Left colon (tissue), 2 donors: ENCODE data around the gene CFB. TPM values are rescaled to one million over a fixed set of nuclear protein-coding genes. Genes with fewer than 3 reads are reported as not detected.

ENCODE experiments used
- ATAC-seq: fragments of 200-7000 bp; cut with Tn5 transposase; one replicate; pipeline ENCODE4 v1.9.1; 2020; ENCODE audit warnings: mild to moderate bottlenecking, moderate library complexity
- DNase-seq, 2 donors: peaks; one replicate each; pipeline ENCODE4 v3.0.0-alpha.2; 2020
- intact Hi-C, 2 donors: fragments of 100-400 bp; cut with DNase I in 1 of 2; cut with micrococcal nuclease in 1 of 2; formaldehyde crosslinking; loops; one replicate each; pipeline versions ENCODE4 v1.11.2 to v1.14.0; 2022; cut with DNase I, micrococcal nuclease
- total RNA-seq, 2 donors: library from RNA; stranded (reverse); fragmentation: NEBNext Ultra II Directional; extraction: Animal tissue kit (Norgen Biotek cat#: 25700); gene quantifications; one replicate each; pipeline ENCODE4 v1.2.1, GENCODE V29; 2021
- donor health status: DM: no; HTN: no; CAD: no.
- donor health status: DM: yes; HTN: yes; CAD: no.

CFB gene
- total RNA-seq, 2 donors from 2014 or later: 22.2 to 58.8 TPM

DNA sequence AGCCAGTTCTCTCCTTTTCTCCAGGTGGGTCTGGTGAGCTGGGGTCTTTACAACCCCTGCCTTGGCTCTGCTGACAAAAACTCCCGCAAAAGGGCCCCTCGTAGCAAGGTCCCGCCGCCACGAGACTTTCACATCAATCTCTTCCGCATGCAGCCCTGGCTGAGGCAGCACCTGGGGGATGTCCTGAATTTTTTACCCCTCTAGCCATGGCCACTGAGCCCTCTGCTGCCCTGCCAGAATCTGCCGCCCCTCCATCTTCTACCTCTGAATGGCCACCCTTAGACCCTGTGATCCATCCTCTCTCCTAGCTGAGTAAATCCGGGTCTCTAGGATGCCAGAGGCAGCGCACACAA, 765 bp upstream of the CFB start:
- ATAC-seq (no peak), DNase-seq (no peak)
- intact Hi-C loops: no loop called here

DNA sequence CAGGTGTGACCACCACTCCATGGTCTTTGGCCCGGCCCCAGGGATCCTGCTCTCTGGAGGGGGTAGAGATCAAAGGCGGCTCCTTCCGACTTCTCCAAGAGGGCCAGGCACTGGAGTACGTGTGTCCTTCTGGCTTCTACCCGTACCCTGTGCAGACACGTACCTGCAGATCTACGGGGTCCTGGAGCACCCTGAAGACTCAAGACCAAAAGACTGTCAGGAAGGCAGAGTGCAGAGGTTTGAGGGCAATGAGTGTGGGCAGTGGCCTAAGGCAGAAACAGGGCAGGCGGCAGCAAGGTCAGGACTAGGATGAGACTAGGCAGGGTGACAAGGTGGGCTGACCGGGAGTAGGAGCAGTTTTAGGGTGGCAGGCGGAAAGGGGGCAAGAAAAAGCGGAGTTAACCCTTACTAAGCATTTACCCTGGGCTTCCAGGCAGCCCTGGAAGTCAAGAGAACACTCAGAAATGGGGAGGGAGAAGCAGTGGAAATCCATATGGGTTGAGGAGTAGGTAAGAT, 533 bp downstream of the CFB start:
- DNase-seq (no peak), ATAC-seq (no peak)
- intact Hi-C loops: no loop called here

DNA sequence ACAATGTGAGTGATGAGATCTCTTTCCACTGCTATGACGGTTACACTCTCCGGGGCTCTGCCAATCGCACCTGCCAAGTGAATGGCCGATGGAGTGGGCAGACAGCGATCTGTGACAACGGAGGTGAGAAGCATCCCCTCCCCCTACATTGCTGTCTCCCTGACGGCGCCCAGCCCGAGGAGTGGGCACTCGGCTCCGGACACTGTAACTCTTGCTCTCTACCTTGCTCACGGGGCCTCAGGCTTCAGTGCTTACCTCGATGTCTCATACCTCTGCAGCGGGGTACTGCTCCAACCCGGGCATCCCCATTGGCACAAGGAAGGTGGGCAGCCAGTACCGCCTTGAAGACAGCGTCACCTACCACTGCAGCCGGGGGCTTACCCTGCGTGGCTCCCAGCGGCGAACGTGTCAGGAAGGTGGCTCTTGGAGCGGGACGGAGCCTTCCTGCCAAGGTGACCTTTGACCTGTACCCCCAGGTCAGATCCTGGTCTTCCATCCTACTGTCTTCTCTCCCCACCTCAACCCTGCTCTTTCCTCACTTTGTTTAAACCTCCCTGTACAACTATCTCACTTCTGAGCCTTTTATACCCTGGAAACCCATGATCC, 1.3 kb downstream of the CFB start:
- intact Hi-C loops: no loop called here
- ATAC-seq: no peak

DNA sequence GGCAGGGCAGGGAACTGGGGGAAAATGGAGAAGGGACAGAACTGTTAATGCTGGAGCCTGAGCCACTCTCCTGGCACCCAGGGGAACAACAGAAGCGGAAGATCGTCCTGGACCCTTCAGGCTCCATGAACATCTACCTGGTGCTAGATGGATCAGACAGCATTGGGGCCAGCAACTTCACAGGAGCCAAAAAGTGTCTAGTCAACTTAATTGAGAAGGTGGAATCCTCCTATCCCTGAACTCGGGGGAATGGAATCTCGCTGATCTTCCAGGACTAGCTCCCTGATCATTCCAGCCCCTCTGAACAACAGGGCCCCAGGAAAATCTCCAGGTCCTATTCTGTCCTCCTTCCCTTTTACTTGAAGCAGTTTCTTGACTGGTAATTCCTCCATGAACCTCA, 2.0 kb downstream of the CFB start:
- ATAC-seq (no peak), DNase-seq (no peak)
- intact Hi-C loops: no loop called here

More for the DNA sequence above, 1.3 kb downstream of the CFB start:
- DNase-seq: no peak

DNA sequence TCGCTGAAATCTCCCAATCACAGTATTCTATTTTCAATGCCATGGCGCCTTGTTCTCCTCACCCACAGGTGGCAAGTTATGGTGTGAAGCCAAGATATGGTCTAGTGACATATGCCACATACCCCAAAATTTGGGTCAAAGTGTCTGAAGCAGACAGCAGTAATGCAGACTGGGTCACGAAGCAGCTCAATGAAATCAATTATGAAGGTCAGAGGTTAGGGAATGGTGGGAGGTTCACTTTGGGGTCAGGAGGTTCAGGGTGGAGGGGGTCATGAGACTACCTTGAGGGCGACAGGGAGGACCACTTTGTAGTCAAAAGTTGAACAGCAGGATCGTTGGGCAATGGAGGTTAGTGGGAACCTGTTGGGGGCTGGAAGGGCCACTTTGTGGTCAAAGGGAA, 2.4 kb downstream of the CFB start:
- no peak for DNase-seq
- ATAC-seq: no peak
- intact Hi-C loops: no loop called here

DNA sequence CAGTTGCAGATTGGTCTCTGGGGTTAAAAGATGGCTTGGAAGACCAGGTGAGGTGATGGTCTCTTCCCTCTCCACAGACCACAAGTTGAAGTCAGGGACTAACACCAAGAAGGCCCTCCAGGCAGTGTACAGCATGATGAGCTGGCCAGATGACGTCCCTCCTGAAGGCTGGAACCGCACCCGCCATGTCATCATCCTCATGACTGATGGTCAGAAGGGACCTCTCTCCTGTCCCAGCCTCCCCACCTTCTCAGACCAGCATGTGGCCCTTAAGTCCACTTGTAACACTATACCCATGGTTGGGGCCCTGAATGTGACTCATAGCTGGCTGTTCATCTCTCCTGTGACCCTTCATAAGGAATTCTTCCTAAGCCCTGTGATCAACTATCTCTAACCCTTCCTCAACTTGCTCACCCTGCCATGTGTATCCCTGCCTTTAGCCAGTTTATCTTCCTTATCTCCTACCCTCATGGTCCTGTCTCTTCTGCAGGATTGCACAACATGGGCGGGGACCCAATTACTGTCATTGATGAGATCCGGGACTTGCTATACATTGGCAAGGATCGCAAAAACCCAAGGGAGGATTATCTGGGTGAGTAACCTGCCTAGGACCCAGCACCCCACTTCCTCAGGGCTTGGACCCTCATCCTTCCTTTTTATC, 3.0 kb downstream of the CFB start:
- intact Hi-C loops: no loop called here
- no peak for ATAC-seq
- DNase-seq: no peak

DNA sequence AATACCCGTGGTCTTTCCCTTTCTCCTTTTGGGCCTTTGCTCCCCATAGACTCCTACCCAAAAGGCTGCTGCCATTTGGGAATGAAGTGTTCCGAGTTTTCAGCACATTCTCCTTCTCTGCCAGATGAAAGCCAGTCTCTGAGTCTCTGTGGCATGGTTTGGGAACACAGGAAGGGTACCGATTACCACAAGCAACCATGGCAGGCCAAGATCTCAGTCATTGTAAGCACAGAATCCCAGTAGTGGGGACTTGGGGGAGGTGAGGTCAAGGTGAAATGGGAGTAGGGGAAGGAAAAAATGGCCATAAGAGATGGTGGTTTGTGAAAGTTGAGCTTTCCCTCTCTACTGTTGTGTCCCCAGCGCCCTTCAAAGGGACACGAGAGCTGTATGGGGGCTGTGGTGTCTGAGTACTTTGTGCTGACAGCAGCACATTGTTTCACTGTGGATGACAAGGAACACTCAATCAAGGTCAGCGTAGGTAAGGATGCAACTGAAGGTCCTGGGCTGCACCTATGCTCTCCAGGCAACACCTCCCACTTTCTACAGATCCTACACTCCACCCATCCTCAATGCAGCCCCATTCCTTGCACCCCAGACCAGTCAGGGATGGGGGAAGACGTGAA, 4.1 kb downstream of the CFB start:
- DNase-seq (no peak), ATAC-seq (no peak)
- intact Hi-C loops: no loop called here

DNA sequence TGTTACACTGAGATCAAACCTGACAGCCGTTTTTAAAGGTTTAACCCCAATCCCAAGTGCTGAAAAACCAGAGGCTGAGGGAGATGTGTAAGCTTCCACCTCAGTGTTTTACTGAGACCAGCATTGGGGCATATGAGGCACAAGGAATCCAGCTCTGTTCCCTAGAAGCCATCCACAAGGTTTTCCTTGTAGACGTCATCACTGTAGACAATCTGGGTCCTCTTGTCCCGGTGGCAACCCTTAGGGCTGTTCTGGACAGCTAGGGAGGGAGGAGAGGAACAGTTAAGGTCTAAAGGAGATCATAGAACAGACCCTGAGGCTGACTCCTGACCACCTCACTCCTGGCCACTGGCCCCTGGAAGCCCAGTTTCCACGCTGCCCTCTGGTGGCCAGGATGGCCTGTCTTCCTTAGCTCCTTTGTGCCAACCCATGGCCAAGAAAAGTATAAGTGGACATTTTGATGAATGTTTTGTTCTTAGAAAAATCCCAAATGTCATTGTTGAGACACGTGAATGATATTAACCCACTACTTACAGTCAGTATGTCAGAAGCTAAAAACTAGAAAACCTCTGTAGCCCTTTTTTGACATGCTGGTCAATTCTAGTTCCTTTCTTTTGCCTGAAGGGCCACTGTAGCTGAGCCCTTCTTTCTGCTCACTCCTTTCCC, 6.4 kb downstream of the CFB start:
- DNase-seq (peak in 1 of 2 donors; percentile 76), ATAC-seq (peak; percentile 77)
- intact Hi-C loops: no loop called here

DNA sequence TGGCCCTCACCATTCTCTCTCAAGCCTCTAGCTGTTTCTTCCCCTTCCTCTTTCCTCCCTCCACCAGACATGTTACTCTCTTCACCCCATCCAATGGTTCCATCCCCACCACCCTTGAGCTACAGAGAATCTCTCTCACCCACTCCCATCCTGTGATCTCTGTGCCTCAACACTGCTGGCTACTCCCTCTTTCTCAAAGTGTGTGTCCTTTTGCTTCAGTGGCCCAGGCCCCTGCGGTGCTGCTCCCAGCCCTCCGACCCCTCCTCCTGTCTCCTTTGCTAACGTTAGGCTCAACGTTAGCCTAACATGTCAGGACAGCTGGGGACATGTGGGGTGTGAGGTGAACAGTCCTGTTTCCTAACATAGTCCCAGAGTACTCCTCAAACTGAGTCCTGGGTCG, 7.0 kb downstream of the CFB start:
- intact Hi-C loops: no loop called here
- DNase-seq (no peak), ATAC-seq (no peak)

DNA sequence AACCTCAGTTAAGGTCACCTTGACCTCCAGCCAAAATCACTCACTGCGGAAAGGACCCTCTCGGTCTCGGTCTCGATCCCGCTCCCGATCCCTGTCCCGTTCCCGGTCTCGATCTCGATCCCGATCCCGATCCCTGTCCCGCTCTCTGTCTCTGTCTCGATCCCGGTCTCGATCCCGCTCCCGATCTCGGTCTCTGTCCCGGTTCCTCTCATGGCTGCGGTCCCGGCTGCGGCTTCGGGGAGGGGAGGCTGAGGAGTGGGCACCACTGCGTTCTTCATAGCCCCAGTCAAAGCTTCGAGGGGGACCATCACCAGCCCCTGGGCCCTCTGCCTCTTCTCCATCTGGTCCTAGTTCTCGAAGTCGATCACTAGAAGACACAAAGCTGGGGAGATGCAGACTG, 8.6 kb downstream of the CFB start:
- DNase-seq: no peak
- intact Hi-C loops: no loop called here
- ATAC-seq: no peak

DNA sequence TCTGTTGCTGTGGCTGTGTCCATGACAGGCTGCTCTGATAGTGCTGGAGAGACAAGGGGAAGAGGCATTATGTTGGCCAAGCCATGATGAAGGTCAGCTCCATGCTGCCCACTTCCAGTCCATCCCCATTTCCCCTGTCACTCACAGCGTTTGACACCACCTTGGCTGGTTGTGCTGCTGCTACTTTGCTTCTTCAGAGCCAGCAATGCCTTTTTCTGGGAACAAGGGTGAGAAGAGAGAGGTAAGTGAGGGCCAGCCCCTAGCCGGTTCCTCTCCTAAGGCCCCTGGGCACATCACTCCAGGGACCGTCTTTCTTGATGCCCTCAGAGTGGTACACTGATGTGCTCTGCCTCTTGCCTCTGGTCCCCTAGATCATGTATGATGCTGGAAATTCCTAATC, 10.9 kb downstream of the CFB start:
- ATAC-seq (no peak), DNase-seq (no peak)
- intact Hi-C loops: no loop called here

DNA sequence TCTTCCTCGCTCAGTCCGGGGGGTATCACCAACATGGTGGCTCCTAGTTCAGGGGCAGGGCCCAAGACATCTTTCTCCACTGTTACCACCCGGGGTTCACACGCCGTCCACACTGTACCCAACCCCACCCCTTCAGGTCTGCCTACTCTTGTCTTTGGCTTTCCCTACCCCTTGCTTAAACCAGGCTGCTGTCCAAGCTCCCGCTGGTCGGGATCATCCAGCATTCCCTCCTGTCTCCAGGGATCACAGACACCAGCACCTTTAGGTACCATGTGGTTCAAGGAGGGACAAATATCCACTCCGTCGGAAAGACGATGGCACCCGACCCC, 12.5 kb downstream of the CFB start:
- DNase-seq: no peak
- ATAC-seq: peak; percentile 14
- intact Hi-C loops: no loop called here

DNA sequence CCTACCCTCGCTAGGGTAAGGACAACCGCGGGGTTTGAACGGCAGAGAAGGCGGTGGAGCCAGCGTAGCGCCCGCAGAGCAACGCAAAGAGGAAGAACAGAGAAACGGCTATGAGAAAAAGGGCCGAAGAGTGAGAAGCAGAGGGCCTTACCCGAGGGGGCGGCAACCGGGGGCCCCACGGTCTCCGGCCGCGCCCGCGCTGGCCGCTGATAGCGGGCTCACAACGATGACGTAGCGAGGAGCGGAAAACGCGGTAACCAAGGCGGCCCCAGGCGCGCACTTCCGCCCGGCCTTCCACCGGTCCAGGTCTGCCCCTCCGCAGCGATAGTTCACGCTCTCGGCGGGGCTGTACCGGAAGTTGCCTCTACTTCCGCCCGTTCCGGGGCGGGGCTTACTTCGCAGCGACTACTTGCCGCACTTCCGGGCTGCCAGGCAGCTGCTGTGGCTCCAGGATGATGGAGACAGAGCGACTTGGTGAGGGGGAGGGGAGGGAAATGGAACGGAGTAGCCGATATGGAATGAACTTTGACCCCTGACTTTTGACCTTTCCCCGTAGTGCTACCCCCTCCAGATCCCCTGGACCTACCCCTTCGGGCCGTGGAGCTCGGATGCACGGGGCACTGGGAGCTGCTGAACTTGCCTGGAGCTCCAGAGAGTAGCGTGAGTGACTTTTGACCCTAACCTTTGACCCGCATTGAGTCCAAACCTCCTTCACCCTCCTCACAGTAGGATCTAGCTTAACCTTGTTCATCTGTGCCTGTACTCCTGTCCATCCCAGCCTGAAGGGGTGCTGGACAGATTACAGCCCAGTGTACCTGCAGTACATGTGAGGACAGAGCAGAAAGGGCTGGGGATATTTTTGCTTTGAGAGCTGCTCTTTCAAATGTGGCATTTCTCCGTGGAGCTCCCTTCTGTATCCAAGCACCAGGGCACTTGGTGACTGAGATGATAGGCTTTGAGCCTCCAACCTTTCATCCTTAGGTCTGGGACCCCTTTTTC, 13.1 kb downstream of the CFB start, which contains the start of the genes NELFE and SKIC2:
Gene NELFE (minus strand): TSS at position 231 of the 999 bp plus-strand sequence. CDS start 525 bp downstream, outside the sequence.
Gene SKIC2 (plus strand): TSS at position 435 of the 999 bp plus-strand sequence. CDS start 18 bp downstream, at position 453.
- intact Hi-C loops: no loop called here
- peak; percentile 98 to 99 for DNase-seq
- peak; percentile 99 for ATAC-seq

DNA sequence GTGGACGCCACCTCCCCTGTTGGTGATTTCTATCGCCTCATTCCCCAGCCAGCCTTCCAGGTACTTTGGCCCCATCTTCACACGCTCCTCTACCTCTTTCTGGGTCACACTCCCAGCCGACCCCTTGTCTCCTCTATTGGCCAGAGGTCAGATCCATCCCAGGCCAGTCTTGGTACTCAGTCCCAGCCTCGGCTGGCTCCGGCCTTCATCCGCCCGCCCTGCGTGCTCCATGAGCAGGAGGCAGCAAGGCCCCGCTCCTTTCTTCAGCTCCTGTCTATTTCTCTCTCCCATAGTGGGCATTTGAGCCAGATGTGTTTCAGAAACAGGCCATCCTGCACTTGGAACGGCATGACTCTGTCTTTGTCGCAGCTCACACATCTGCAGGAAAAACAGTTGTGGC, 15.7 kb downstream of the CFB start:
- DNase-seq: no peak
- intact Hi-C loops: no loop called here
- no peak for ATAC-seq

DNA sequence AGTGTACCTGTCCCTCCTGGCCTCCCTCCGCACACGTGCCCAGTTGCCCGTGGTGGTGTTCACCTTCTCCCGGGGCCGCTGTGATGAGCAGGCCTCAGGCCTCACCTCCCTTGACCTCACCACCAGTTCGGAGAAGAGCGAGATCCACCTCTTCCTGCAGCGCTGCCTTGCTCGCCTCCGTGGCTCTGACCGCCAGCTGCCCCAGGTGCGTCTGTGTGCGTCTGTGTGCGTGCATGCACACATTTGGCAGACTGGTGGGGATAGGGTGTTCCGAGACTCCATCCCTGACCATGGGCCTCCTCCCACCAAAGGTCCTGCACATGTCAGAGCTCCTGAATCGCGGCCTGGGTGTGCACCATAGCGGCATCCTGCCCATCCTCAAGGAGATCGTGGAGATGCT, 18.0 kb downstream of the CFB start:
- no peak for DNase-seq
- no peak for ATAC-seq
- intact Hi-C loops: no loop called here

DNA sequence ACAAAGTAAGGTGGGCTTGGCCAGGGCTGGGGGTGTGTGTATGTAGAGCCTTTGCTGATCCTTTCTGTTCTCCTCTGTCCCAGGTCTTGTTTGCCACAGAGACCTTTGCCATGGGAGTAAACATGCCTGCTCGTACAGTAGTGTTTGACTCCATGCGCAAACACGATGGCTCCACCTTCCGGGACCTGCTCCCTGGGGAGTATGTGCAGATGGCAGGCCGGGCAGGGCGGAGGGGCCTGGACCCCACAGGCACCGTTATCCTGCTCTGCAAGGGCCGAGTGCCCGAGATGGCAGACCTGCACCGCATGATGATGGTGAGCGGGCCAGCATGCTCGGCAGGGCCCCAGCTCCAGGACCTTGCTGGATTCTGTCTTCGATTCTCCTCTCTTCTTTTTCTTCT, 19.8 kb downstream of the CFB start:
- intact Hi-C loops: no loop called here
- no peak for ATAC-seq
- no peak for DNase-seq

DNA sequence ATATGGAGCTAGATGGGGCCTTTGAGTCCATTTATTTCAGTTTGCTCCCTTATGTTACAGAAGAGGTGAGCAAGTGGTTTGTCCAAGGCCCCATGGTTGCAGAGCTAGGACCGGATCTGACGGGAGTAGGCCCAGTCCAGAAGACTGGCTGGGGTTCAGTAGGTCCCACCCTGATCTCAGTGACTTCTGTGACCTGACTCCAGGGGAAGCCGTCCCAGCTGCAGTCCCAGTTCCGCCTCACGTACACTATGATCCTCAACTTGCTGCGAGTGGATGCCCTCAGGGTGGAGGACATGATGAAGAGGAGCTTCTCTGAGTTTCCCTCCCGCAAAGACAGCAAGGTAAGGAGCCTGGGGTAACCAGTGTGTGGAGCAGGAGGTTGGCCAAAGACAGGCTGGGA, 20.6 kb downstream of the CFB start:
- ATAC-seq: no peak
- intact Hi-C loops: no loop called here
- DNase-seq: no peak

DNA sequence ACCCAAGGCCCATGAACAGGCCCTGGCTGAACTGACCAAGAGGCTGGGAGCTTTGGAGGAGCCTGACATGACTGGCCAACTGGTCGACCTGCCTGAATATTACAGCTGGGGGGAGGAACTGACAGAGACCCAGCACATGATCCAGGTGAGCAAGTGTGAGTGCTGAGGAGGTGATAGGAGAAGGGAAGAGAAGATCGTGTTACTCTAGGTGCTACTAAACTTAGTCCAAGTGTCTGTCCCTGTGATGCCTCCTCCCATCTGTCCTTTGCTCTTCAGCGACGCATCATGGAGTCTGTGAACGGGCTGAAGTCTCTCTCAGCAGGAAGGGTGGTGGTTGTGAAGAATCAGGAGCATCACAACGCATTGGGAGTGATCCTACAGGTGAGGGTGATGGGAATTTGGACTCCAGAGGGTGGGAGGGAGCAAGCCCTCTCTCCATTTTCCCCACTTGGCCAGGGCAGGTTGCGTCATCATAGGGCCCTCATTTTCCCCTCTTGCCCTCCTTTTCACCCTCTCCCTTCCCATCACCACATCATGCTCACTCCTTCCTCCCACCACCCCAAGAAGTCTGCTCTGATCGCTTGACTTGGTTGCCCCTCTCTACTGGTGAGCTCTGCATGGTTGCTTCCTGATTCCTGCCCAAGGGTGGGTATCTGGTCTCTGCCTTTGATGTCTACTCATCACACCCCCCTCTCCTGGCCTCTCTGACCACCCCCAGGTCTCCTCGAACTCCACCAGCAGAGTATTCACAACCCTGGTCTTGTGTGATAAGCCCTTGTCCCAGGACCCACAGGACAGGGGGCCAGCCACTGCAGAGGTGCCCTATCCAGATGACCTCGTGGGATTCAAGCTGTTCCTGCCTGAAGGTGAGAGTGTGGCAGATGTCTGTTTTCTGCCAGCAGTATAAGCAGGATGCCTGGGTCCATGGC, 21.4 kb downstream of the CFB start:
- intact Hi-C loops: no loop called here
- DNase-seq (no peak), ATAC-seq (no peak)
